Measurements from ENCODE around the gene CYB561. TPM values are rescaled to one million over a fixed set of nuclear protein-coding genes. Genes with fewer than 3 reads are reported as not detected.

The CYB561 gene
- total and polyA plus RNA-seq, 9 of the 15 experiments (the other 6 are each of a cell fraction or from before 2014, with no cell fraction given) = 4.0 to 30.8 (median 17.4) TPM

DNA sequence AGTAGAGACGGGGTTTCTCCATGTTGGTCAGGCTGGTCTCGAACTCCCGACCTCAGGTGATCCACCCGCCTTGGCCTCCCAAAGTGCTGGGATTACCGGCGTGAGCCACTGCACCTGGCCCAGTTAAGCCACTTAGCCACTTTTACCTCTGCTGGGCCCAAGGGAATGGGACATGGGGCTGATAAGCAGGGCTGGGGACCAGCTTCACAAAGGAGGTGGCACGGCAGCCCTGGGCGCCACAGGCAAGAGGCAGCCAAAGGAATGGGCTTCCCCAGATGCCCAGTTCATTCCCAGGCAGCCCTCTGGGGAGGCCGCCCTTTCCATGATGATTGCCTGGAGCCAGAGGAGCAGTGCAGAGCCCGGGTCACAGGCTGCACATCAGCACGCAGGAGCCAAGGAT, 5.0 kb upstream of the CYB561 start:
- CTCF ChIA-PET (ENCODE audit: low intra/inter-chr PET ratio) = interaction anchor here (0.7 kb wide), 1 partner anchor 35 kb away, joined by 3 read pairs; no protein-coding TSS in a partner anchor
- H3K9ac ChIP-seq (ENCODE audit: insufficient read depth in 1 of 2, low read depth in 2 of 2, low read length in 2 of 2) = no peak overlapping the region
- H4K20me1 ChIP-seq (replicated peaks; ENCODE audit: control insufficient read depth, insufficient read depth, low read length) = no peaks in the 10 kb centered on the region
- peaks cover 4% of the 10 kb centered on the region; the same call in 1 of the 3 replicates for H3K79me2 ChIP-seq (ENCODE audit: control insufficient read depth, insufficient read depth, low read length)
- DNase-seq (ENCODE audit: extremely low read depth in 1 of 4, low spot score in 3 of 4) = no peak
- H3K4me3 ChIP-seq = no peak overlapping the region
- no peak for ATAC-seq
- H2AFZ ChIP-seq (ENCODE audit: low read depth, low read length) = no peak overlapping the region
- 88% methylated on average over 7 of the region's 11 CpGs for WGBS (ENCODE audit: insufficient coverage, low coverage, missing lambda C conversion rate)
- H3K9me1 ChIP-seq (ENCODE audit: control insufficient read depth, insufficient read depth, low read length) = no peaks in the 10 kb centered on the region
- H3K27me3 ChIP-seq (ENCODE audit: control insufficient read depth in 2 of 2, insufficient read depth in 2 of 2, low read length in 2 of 2) = no peaks in the 10 kb centered on the region
- H3K27ac ChIP-seq (ENCODE audit: extremely low read depth, low read depth, low read length) = no peak overlapping the region
- H3K4me1 ChIP-seq (replicated peaks in 1 of 2; ENCODE audit: control insufficient read depth in 2 of 2, insufficient read depth in 2 of 2, low read length in 2 of 2) = peaks cover 23 to 51% of the 10 kb centered on the region in 2 experiments
- H3K4me2 ChIP-seq (ENCODE audit: insufficient read depth, low read length) = no peak overlapping the region
- FAIRE-seq = no peak
- POLR2A ChIA-PET = no interaction called here
- no peaks in the 10 kb centered on the region for H3K36me3 ChIP-seq (ENCODE audit: control insufficient read depth, insufficient read depth, low read length)
- H3K9me3 ChIP-seq (replicated peaks; ENCODE audit: control insufficient read depth, insufficient read depth, low read depth, low read length) = no peaks in the 10 kb centered on the region
- no TSS peak for BruUV-seq (replicated peaks)
- intact Hi-C loops (cut with micrococcal nuclease) = no loop called here
- in situ Hi-C loops (cut with MboI) = no loop called here
- TF ChIP-seq CBX3 (IDR thresholded peaks at IDR 0.05; ENCODE audit: borderline replicate concordance in 1 of 2, low read length in 2 of 2) (no peak), ZNF766 (CRISPR knock-in tag; conservative IDR thresholded peaks at IDR 0.05) (no peak), ZBTB17 (CRISPR knock-in tag; IDR thresholded peaks at IDR 0.05) (no peak), GABPA (tag; conservative IDR thresholded peaks at IDR 0.05; ENCODE audit: low read depth) (no peak), ZNF263 (CRISPR knock-in tag; IDR thresholded peaks at IDR 0.05; ENCODE audit: borderline replicate concordance) (no peak), SMARCB1 (IDR thresholded peaks at IDR 0.05; ENCODE audit: insufficient read length, low read depth) (no peak), BRF1 (IDR thresholded peaks at IDR 0.05; ENCODE audit: borderline replicate concordance, extremely low read depth, insufficient read length) (no peak), ZSCAN32 (CRISPR knock-in tag; IDR thresholded peaks at IDR 0.05) (no peak)
- TF ChIP-seq, protein P1, sequence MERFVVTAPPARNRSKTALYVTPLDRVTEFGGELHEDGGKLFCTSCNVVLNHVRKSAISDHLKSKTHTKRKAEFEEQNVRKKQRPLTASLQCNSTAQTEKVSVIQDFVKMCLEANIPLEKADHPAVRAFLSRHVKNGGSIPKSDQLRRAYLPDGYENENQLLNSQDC (CRISPR knock-in tag; IDR thresholded peaks at IDR 0.05) = no peak
- TF ChIP-seq, protein P2, sequence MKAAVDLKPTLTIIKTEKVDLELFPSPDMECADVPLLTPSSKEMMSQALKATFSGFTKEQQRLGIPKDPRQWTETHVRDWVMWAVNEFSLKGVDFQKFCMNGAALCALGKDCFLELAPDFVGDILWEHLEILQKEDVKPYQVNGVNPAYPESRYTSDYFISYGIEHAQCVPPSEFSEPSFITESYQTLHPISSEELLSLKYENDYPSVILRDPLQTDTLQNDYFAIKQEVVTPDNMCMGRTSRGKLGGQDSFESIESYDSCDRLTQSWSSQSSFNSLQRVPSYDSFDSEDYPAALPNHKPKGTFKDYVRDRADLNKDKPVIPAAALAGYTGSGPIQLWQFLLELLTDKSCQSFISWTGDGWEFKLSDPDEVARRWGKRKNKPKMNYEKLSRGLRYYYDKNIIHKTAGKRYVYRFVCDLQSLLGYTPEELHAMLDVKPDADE (conservative IDR thresholded peaks at IDR 0.05; ENCODE audit: control insufficient read depth, low read depth, low read length) = no peak
- TF ChIP-seq, protein P3, sequence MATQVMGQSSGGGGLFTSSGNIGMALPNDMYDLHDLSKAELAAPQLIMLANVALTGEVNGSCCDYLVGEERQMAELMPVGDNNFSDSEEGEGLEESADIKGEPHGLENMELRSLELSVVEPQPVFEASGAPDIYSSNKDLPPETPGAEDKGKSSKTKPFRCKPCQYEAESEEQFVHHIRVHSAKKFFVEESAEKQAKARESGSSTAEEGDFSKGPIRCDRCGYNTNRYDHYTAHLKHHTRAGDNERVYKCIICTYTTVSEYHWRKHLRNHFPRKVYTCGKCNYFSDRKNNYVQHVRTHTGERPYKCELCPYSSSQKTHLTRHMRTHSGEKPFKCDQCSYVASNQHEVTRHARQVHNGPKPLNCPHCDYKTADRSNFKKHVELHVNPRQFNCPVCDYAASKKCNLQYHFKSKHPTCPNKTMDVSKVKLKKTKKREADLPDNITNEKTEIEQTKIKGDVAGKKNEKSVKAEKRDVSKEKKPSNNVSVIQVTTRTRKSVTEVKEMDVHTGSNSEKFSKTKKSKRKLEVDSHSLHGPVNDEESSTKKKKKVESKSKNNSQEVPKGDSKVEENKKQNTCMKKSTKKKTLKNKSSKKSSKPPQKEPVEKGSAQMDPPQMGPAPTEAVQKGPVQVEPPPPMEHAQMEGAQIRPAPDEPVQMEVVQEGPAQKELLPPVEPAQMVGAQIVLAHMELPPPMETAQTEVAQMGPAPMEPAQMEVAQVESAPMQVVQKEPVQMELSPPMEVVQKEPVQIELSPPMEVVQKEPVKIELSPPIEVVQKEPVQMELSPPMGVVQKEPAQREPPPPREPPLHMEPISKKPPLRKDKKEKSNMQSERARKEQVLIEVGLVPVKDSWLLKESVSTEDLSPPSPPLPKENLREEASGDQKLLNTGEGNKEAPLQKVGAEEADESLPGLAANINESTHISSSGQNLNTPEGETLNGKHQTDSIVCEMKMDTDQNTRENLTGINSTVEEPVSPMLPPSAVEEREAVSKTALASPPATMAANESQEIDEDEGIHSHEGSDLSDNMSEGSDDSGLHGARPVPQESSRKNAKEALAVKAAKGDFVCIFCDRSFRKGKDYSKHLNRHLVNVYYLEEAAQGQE (IDR thresholded peaks at IDR 0.05; ENCODE audit: borderline replicate concordance) = no peak
- TF ChIP-seq, protein P3 (CRISPR knock-in tag; IDR thresholded peaks at IDR 0.05; ENCODE audit: low read depth) = no peak
- TF ChIP-seq, protein P4, sequence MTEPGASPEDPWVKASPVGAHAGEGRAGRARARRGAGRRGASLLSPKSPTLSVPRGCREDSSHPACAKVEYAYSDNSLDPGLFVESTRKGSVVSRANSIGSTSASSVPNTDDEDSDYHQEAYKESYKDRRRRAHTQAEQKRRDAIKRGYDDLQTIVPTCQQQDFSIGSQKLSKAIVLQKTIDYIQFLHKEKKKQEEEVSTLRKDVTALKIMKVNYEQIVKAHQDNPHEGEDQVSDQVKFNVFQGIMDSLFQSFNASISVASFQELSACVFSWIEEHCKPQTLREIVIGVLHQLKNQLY (CRISPR knock-in tag; conservative IDR thresholded peaks at IDR 0.05) = no peak
